Trophoblast cell (in vitro differentiated cells and primary cell): ENCODE data around the gene MFSD1.

Source experiments
- DNase-seq, 2 donors: peaks; one replicate each; pipeline ENCODE4 v3.0.0-alpha.2; 2016
- H2AFZ ChIP-seq: 2 replicates; pipeline ENCODE4 v1.6.1; 2013; ENCODE audit warnings: low read length, moderate library complexity, mild to moderate bottlenecking; ENCODE audit not compliant: insufficient read depth, poor library complexity
- H2AK5ac ChIP-seq: 2 replicates; pipeline ENCODE4 v1.6.1; 2013; ENCODE audit warnings: mild to moderate bottlenecking, low read length
- H2BK120ac ChIP-seq: 2 replicates; pipeline ENCODE4 v1.6.1; 2013; ENCODE audit warnings: low read length, mild to moderate bottlenecking, moderate library complexity; ENCODE audit not compliant: insufficient read depth, poor library complexity
- H2BK12ac ChIP-seq: 2 replicates; pipeline ENCODE4 v1.6.1; 2013; ENCODE audit warnings: mild to moderate bottlenecking, low read length, moderate library complexity
- H2BK5ac ChIP-seq: 2 replicates; pipeline ENCODE4 v1.6.1; 2013; ENCODE audit warnings: low read length, low read depth, moderate library complexity, mild to moderate bottlenecking; ENCODE audit not compliant: poor library complexity
- H3K14ac ChIP-seq: 2 replicates; pipeline ENCODE4 v1.6.1; 2013; ENCODE audit warnings: mild to moderate bottlenecking, low read length
- H3K18ac ChIP-seq: 2 replicates; pipeline ENCODE4 v1.6.1; 2013; ENCODE audit warnings: mild to moderate bottlenecking, low read length
- H3K23ac ChIP-seq: 2 replicates; pipeline ENCODE4 v1.6.1; 2013; ENCODE audit warnings: low read length
- H3K27ac ChIP-seq: 2 replicates; pipeline ENCODE4 v1.5.1; 2013; ENCODE audit warnings: low read depth, mild to moderate bottlenecking, inconsistent platforms, low read length, moderate library complexity
- H3K27me3 ChIP-seq: 2 replicates; pipeline ENCODE4 v1.6.1; 2013; ENCODE audit warnings: inconsistent platforms, mild to moderate bottlenecking, low read length, moderate library complexity; ENCODE audit not compliant: insufficient read depth
- H3K36me3 ChIP-seq, 2 experiments: 1 replicate in 1 of 2; 2 replicates in 1 of 2; pipeline ENCODE4 v1.6.1; 2013; ENCODE audit warnings: low read length in 2 of 2, mild to moderate bottlenecking in 2 of 2, moderate library complexity in 1 of 2; ENCODE audit not compliant: insufficient read depth in 2 of 2, control insufficient read depth in 1 of 2
- H3K4ac ChIP-seq: 2 replicates; pipeline ENCODE4 v1.6.1; 2013; ENCODE audit warnings: low read depth, mild to moderate bottlenecking, low read length, moderate library complexity
- H3K4me1 ChIP-seq, 2 experiments: 1 replicate in 1 of 2; 2 replicates in 1 of 2; pipeline ENCODE4 v1.6.1; 2013; ENCODE audit warnings: low read length in 2 of 2, mild to moderate bottlenecking in 2 of 2, moderate library complexity in 1 of 2; ENCODE audit not compliant: insufficient read depth in 2 of 2, control insufficient read depth in 1 of 2
- H3K4me2 ChIP-seq: 2 replicates; pipeline ENCODE4 v1.6.1; 2013; ENCODE audit warnings: inconsistent platforms, mild to moderate bottlenecking, low read length, moderate library complexity
- H3K4me3 ChIP-seq: 2 replicates; pipeline ENCODE4 v1.5.1; 2013; ENCODE audit warnings: mild to moderate bottlenecking, low read depth, low read length, inconsistent platforms
- H3K79me1 ChIP-seq: one replicate; pipeline ENCODE4 v1.6.1; 2013; ENCODE audit warnings: low read length
- H3K79me2 ChIP-seq: 2 replicates; pipeline ENCODE4 v1.6.1; 2013; ENCODE audit warnings: low read length, mild to moderate bottlenecking; ENCODE audit not compliant: control insufficient read depth, insufficient read depth, poor library complexity
- H3K9ac ChIP-seq: 2 replicates; pipeline ENCODE4 v1.6.1; 2013; ENCODE audit warnings: mild to moderate bottlenecking, low read length
- H3K9me3 ChIP-seq: 2 replicates; pipeline ENCODE4 v1.6.1; 2013; ENCODE audit warnings: low read depth, mild to moderate bottlenecking, control low read depth, inconsistent platforms, low read length; ENCODE audit not compliant: insufficient read depth
- H4K12ac ChIP-seq: 2 replicates; pipeline ENCODE4 v1.6.1; 2013; ENCODE audit warnings: low read depth, mild to moderate bottlenecking, low read length, moderate library complexity
- H4K8ac ChIP-seq: 2 replicates; pipeline ENCODE4 v1.6.1; 2013; ENCODE audit warnings: low read depth, mild to moderate bottlenecking, low read length, moderate library complexity
- H4K91ac ChIP-seq: one replicate; pipeline ENCODE4 v1.6.1; 2013; ENCODE audit warnings: low read depth, mild to moderate bottlenecking, low read length, moderate library complexity
- WGBS: extraction: QIAGEN DNeasy Blood & Tissue Kit; methylation state at CpG from one replicate; pipeline ENCODE4 v1.1.7; 2013; ENCODE audit warnings: missing lambda C conversion rate; ENCODE audit not compliant: insufficient read length, insufficient coverage; ENCODE audit errors: extremely low coverage; 5-methylcytosine and 5-hydroxymethylcytosine counted together

Gene MFSD1

GRCh38 chr3:158773845-158774830 is 27.7 kb upstream of the MFSD1 start:
- Histone ChIP-seq H3K9ac (no peak overlapping the region), H4K91ac (no peak overlapping the region), H2AK5ac (no peak overlapping the region), H2BK12ac (no peak overlapping the region), H3K23ac (no peak overlapping the region), H3K18ac (no peak overlapping the region), H4K12ac (no peak overlapping the region), H3K9me3 (no peaks in the 10 kb centered on the region), H3K4me2 (no peak overlapping the region), H3K27ac (no peak overlapping the region), H2AFZ (no peak overlapping the region), H3K4me1 (no peaks in the 10 kb centered on the region), H3K14ac (no peak overlapping the region), H3K79me2 (no peaks in the 10 kb centered on the region), H3K4me3 (no peak overlapping the region), H4K8ac (no peak overlapping the region), H2BK5ac (no peak overlapping the region), H2BK120ac (no peak overlapping the region), H3K79me1 (peaks cover 3% of the 10 kb centered on the region), H3K36me3 (no peaks in the 10 kb centered on the region), H3K27me3 (no peaks in the 10 kb centered on the region), H3K4ac (no peak overlapping the region)
- WGBS, result no CpG with 5 or more reads among the region's 7 CpGs
- DNase-seq, result no peak

GRCh38 chr3:158774965-158775364 is 26.9 kb upstream of the MFSD1 start:
- peaks cover 3% of the 10 kb centered on the region for H3K79me1 ChIP-seq
- no peak overlapping the region for H2AK5ac ChIP-seq
- no peak overlapping the region for H3K27ac ChIP-seq
- H4K8ac ChIP-seq, result no peak overlapping the region
- no peaks in the 10 kb centered on the region for H3K9me3 ChIP-seq
- H3K9ac ChIP-seq, result no peak overlapping the region
- no peaks in the 10 kb centered on the region for H3K36me3 ChIP-seq
- WGBS, result no CpG with 5 or more reads among the region's 2 CpGs
- H4K91ac ChIP-seq, result no peak overlapping the region
- H3K4me2 ChIP-seq, result no peak overlapping the region
- H2BK12ac ChIP-seq, result no peak overlapping the region
- H3K4me1 ChIP-seq, result no peaks in the 10 kb centered on the region
- H3K18ac ChIP-seq, result no peak overlapping the region
- H3K23ac ChIP-seq, result no peak overlapping the region
- H4K12ac ChIP-seq, result no peak overlapping the region
- no peaks in the 10 kb centered on the region for H3K27me3 ChIP-seq
- no peaks in the 10 kb centered on the region for H3K79me2 ChIP-seq
- H3K4me3 ChIP-seq, result no peak overlapping the region
- no peak overlapping the region for H2AFZ ChIP-seq
- H3K14ac ChIP-seq, result no peak overlapping the region
- H2BK120ac ChIP-seq, result no peak overlapping the region
- no peak overlapping the region for H2BK5ac ChIP-seq
- no peak overlapping the region for H3K4ac ChIP-seq
- DNase-seq, result no peak

GRCh38 chr3:158775426-158776410 is 26.1 kb upstream of the MFSD1 start:
- no peak overlapping the region for H3K27ac ChIP-seq
- no peak for DNase-seq
- H3K79me2 ChIP-seq, result no peaks in the 10 kb centered on the region
- no peaks in the 10 kb centered on the region for H3K27me3 ChIP-seq
- H2BK120ac ChIP-seq, result no peak overlapping the region
- peaks cover 3% of the 10 kb centered on the region for H3K79me1 ChIP-seq
- H2AFZ ChIP-seq, result no peak overlapping the region
- no peak overlapping the region for H2BK12ac ChIP-seq
- H2AK5ac ChIP-seq, result no peak overlapping the region
- H4K8ac ChIP-seq, result no peak overlapping the region
- no peak overlapping the region for H4K12ac ChIP-seq
- H3K18ac ChIP-seq, result no peak overlapping the region
- no peak overlapping the region for H3K4ac ChIP-seq
- WGBS, result no CpG with 5 or more reads among the region's 3 CpGs
- H3K36me3 ChIP-seq, result no peaks in the 10 kb centered on the region
- H3K9ac ChIP-seq, result no peak overlapping the region
- no peaks in the 10 kb centered on the region for H3K9me3 ChIP-seq
- H3K14ac ChIP-seq, result no peak overlapping the region
- no peak overlapping the region for H3K4me3 ChIP-seq
- no peak overlapping the region for H4K91ac ChIP-seq
- H2BK5ac ChIP-seq, result no peak overlapping the region
- no peaks in the 10 kb centered on the region for H3K4me1 ChIP-seq
- no peak overlapping the region for H3K23ac ChIP-seq
- no peak overlapping the region for H3K4me2 ChIP-seq

GRCh38 chr3:158776531-158776930 is 25.3 kb upstream of the MFSD1 start:
- H3K36me3 ChIP-seq, result no peaks in the 10 kb centered on the region
- H3K18ac ChIP-seq, result no peak overlapping the region
- H2AK5ac ChIP-seq, result no peak overlapping the region
- WGBS, result no CpG with 5 or more reads among the region's 7 CpGs
- H3K14ac ChIP-seq, result no peak overlapping the region
- no peaks in the 10 kb centered on the region for H3K27me3 ChIP-seq
- H3K4me1 ChIP-seq, result no peaks in the 10 kb centered on the region
- no peak overlapping the region for H3K27ac ChIP-seq
- no peak for DNase-seq
- H2BK5ac ChIP-seq, result no peak overlapping the region
- no peaks in the 10 kb centered on the region for H3K9me3 ChIP-seq
- H2BK120ac ChIP-seq, result no peak overlapping the region
- no peak overlapping the region for H4K12ac ChIP-seq
- peaks cover 2% of the 10 kb centered on the region for H3K79me1 ChIP-seq
- no peak overlapping the region for H3K4ac ChIP-seq
- no peak overlapping the region for H3K9ac ChIP-seq
- H2AFZ ChIP-seq, result no peak overlapping the region
- no peaks in the 10 kb centered on the region for H3K79me2 ChIP-seq
- no peak overlapping the region for H2BK12ac ChIP-seq
- no peak overlapping the region for H3K4me3 ChIP-seq
- H3K23ac ChIP-seq, result no peak overlapping the region
- no peak overlapping the region for H3K4me2 ChIP-seq
- H4K91ac ChIP-seq, result no peak overlapping the region
- no peak overlapping the region for H4K8ac ChIP-seq
